Ishikawa (cell line): ENCODE measurements around the gene KCNIP3.

Source experiments
- CEBPB ChIP-seq: IDR thresholded peaks from 2 replicates; pipeline ENCODE4 v1.6.1; 2012
- CREB1 ChIP-seq: IDR thresholded peaks from 2 replicates; pipeline ENCODE4 v1.6.1; 2012; ENCODE audit warnings: low read depth
- EGR1 ChIP-seq: IDR thresholded peaks from 2 replicates; pipeline ENCODE4 v1.6.1; 2012
- EP300 ChIP-seq: IDR thresholded peaks from 2 replicates; pipeline ENCODE4 v1.6.1; 2012; ENCODE audit warnings: borderline replicate concordance
- FOXM1 ChIP-seq: IDR thresholded peaks from 2 replicates; pipeline ENCODE4 v1.6.1; 2012; ENCODE audit warnings: low read depth, borderline replicate concordance
- NFIC ChIP-seq: IDR thresholded peaks from 2 replicates; pipeline ENCODE4 v1.6.1; 2012
- RAD21 ChIP-seq: IDR thresholded peaks from 2 replicates; pipeline ENCODE4 v1.6.1; 2012; ENCODE audit warnings: low read depth
- TAF1 ChIP-seq: IDR thresholded peaks from 2 replicates; pipeline ENCODE4 v1.6.1; 2012; ENCODE audit warnings: low read depth, mild to moderate bottlenecking
- TCF12 ChIP-seq: IDR thresholded peaks from 2 replicates; pipeline ENCODE4 v1.6.1; 2012; ENCODE audit warnings: low read depth
- TEAD4 ChIP-seq: IDR thresholded peaks from 2 replicates; pipeline ENCODE4 v1.6.1; 2012
- YY1 ChIP-seq: IDR thresholded peaks from 2 replicates; pipeline ENCODE4 v1.6.1; 2012; ENCODE audit warnings: low read depth
- ZBTB7A ChIP-seq: IDR thresholded peaks from 2 replicates; pipeline ENCODE4 v1.6.1; 2012; ENCODE audit warnings: low read depth
- TF ChIP-seq, protein P1 (sequence below): IDR thresholded peaks from 2 replicates; pipeline ENCODE4 v1.6.1; 2012
- TF ChIP-seq, protein P2 (sequence below): IDR thresholded peaks from 2 replicates; pipeline ENCODE4 v1.6.1; 2012; ENCODE audit warnings: low read depth, mild to moderate bottlenecking
- TF ChIP-seq, protein P3 (sequence below): IDR thresholded peaks from 2 replicates; pipeline ENCODE4 v1.6.1; 2012

Gene KCNIP3

DNA sequence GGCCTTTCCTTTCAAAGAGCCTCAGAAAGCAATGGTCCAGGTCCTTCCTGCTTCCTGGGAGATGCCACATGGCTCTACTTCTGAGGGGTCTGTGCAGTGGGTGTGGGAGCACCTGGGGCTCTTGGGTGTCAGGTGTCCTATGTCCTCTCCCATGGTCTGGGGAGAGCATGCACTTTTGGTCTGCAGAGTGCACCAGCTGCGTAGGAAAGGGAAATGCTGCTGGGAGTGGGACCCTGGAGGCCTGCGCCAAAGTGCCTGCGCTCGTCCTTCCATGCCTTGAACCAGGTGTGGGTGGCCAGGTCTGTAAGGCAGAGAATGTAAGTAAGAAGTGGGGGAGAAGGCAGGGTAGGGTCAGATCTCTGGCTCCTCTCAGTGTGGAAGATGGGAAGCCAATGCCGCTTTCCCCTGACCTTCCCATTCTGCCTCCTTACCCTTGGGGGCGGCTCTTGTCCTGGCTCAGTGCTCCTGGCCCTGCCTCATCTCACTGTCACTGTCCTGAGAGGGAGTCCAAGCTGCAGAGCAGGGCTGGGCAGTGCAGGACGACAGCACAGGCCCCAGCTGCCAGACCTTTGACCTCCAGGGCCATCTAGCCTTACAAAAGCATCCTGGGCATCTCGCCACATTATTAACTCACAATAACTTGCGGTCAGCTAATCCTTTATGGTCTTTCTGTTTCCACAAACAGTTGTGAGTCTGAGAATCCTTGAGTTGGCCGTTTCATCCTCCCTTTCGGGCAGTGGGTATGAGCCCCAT, 29.5 kb upstream of the KCNIP3 start:
- no peak for TF ChIP-seq RAD21
- TF ChIP-seq TEAD4, result no peak
- no peak for TF ChIP-seq CEBPB
- no peak for TF ChIP-seq EGR1
- no peak for TF ChIP-seq EP300
- TF ChIP-seq NFIC, result no peak
- no peak for TF ChIP-seq CREB1
- no peak for TF ChIP-seq FOXM1
- TF ChIP-seq, protein P1, sequence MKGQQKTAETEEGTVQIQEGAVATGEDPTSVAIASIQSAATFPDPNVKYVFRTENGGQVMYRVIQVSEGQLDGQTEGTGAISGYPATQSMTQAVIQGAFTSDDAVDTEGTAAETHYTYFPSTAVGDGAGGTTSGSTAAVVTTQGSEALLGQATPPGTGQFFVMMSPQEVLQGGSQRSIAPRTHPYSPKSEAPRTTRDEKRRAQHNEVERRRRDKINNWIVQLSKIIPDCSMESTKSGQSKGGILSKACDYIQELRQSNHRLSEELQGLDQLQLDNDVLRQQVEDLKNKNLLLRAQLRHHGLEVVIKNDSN, result no peak
- TF ChIP-seq TCF12, result no peak
- TF ChIP-seq ZBTB7A, result no peak
- TF ChIP-seq YY1, result no peak
- TF ChIP-seq TAF1, result no peak
- TF ChIP-seq, protein P2, sequence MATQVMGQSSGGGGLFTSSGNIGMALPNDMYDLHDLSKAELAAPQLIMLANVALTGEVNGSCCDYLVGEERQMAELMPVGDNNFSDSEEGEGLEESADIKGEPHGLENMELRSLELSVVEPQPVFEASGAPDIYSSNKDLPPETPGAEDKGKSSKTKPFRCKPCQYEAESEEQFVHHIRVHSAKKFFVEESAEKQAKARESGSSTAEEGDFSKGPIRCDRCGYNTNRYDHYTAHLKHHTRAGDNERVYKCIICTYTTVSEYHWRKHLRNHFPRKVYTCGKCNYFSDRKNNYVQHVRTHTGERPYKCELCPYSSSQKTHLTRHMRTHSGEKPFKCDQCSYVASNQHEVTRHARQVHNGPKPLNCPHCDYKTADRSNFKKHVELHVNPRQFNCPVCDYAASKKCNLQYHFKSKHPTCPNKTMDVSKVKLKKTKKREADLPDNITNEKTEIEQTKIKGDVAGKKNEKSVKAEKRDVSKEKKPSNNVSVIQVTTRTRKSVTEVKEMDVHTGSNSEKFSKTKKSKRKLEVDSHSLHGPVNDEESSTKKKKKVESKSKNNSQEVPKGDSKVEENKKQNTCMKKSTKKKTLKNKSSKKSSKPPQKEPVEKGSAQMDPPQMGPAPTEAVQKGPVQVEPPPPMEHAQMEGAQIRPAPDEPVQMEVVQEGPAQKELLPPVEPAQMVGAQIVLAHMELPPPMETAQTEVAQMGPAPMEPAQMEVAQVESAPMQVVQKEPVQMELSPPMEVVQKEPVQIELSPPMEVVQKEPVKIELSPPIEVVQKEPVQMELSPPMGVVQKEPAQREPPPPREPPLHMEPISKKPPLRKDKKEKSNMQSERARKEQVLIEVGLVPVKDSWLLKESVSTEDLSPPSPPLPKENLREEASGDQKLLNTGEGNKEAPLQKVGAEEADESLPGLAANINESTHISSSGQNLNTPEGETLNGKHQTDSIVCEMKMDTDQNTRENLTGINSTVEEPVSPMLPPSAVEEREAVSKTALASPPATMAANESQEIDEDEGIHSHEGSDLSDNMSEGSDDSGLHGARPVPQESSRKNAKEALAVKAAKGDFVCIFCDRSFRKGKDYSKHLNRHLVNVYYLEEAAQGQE, result no peak
- TF ChIP-seq, protein P3, sequence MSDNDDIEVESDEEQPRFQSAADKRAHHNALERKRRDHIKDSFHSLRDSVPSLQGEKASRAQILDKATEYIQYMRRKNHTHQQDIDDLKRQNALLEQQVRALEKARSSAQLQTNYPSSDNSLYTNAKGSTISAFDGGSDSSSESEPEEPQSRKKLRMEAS, result no peak

DNA sequence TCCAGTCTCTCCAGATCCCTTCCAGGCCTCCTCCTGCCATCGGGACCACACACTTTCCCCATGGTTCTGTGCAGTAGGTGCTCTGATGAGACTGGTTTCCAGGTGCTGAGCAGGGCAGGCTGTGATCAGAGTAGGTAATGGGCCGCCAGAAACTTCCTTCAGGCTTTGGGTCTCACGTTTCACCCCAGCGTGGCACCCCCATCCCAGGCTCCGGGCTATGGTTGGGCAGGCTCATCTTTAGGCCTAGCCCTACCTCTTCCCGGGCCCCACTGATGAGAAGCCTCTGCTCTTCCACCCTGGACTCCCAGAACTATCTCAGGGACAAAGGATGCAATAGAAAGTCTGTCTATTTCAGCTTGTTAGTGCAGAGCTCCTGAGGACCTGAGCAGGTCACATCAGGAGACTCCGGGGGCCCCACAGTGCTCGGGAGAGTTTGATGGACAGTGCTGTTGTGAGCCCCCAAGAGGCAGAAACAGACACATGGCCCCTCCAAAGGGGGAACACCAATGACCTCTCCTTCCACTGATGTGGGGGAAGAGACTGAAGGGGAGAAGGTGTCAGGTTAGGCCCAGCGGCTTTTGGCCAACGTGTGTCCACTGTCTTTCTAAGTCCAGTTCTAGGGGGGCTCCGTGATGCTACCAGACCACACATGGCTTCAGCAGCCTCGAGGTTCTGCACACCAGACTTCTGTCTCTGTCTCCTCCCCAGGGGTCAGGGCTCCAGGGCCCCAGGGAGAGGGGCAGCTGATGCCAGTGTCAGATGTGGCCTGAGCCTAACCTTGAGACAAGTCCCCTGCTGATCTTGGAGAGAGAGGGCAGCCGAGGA, 28.7 kb upstream of the KCNIP3 start:
- TF ChIP-seq TCF12, result no peak
- TF ChIP-seq EGR1, result no peak
- TF ChIP-seq CEBPB, result no peak
- no peak for TF ChIP-seq FOXM1
- no peak for TF ChIP-seq NFIC
- TF ChIP-seq YY1, result no peak
- TF ChIP-seq, protein P1, result no peak
- no peak for TF ChIP-seq TEAD4
- no peak for TF ChIP-seq EP300

DNA sequence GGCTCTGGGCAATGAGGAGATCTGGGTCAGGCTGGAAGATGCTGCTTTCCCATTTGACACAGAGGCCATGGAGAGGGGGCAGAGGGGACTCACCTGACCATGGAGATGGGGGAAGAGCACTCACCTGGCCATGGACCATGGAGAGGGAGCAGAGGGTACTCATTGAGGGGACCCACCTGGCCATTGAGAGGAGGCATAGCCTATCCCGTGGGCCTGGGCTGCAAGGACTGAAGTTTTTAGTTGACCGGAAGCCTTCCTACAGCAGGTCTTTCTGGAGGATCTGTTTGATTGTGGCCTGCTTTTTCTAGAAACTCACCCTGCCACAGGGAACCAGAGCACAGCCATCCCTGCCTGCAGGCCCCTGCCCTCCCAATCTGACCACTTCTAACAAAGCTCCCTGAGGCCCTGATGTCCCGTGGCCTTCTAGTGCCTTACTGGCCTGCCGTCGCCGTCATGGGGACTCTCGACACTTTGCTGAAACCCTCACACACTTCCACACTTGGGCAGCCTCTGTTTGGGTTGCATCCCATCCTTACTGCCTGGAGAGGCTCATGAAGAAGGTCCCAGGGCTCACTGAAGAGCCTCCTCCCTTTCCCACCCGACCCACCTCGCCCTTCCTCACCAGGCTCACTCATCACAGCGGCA, 28.0 kb upstream of the KCNIP3 start:
- TF ChIP-seq EGR1, result no peak
- TF ChIP-seq CEBPB, result no peak
- no peak for TF ChIP-seq NFIC
- TF ChIP-seq CREB1, result no peak
- TF ChIP-seq, protein P3, result no peak
- TF ChIP-seq RAD21, result no peak
- no peak for TF ChIP-seq YY1
- TF ChIP-seq, protein P1, result no peak
- no peak for TF ChIP-seq TAF1
- TF ChIP-seq EP300, result no peak
- no peak for TF ChIP-seq TEAD4
- no peak for TF ChIP-seq FOXM1
- TF ChIP-seq ZBTB7A, result no peak
- no peak for TF ChIP-seq TCF12
- TF ChIP-seq, protein P2, result no peak

DNA sequence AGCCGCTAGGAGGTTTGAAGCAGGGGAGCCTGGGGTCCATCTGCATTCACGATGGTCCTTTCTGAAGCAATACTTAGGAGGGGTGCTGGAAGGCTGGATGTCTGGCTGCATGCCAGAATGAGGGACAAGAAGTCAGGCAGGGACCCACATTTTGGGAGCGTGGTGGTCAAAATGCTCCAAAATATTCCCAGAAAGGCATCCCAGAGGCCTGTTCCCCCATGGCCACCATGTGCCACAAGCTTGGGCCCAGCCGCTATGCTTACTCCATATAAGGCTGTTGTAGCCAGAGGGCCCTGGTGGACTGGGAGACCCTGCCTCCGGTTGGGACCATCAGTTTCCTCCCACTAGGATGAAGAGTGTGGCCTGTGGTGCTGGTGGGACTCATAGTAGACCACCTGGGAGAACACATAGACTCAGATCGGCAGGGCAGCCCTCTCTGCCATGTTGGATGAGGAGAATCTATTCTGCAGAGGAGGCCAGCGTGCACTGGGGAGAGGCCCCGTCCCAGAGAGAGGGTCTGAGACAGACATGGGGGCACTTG, 26.5 kb upstream of the KCNIP3 start:
- TF ChIP-seq CEBPB (no peak), RAD21 (no peak), FOXM1 (no peak), ZBTB7A (no peak), EGR1 (no peak), TEAD4 (no peak), YY1 (no peak)
- TF ChIP-seq, protein P3, result no peak
- TF ChIP-seq, protein P1, result no peak
- TF ChIP-seq, protein P2, result no peak
